Measurements from ENCODE around the gene FBXW7.

Gene FBXW7

DNA sequence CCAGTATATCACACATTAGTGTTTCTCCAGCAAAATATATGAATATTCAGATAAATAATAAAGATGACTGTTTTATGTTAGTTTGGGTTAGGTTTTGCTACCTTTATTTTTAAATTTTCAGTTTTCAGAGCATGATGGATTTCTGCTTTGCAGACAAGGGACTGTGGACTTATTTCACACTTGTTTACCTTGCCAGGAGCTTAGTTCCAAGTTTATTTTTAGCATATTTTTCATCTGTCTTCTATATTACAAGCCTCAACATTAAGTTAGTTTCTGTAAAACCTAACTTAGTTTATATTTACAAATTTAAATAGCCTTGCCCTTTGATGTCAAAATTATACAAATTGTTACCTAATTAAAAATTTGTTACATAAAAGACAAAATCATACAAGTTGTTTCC is 163.4 kb downstream of the FBXW7 start:
- no peaks in the 10 kb centered on the region for H3K9me3 ChIP-seq (ENCODE audit: control insufficient read depth, low read length)
- no peak for DNase-seq
- no peak overlapping the region for H3K27ac ChIP-seq (ENCODE audit: insufficient read depth, low read length, poor library complexity, severe bottlenecking)

DNA sequence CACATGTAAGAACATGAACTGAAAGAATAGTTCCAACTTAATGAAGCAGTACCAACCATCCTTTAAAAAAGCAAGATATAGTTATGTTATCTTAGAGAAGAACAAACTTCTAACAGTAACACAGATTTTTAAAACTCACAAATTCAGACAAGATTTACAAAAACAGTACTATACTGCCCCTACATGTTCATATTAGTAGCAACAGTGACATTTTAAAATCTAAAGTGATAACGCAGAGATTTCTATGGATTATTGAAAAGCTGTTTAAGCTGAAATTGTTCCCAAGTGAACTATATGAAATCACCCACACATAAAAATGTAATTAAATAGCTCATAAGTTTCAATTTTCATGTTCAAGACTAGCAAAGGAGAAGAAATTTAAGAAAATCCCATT is 166.0 kb downstream of the FBXW7 start:
- Histone ChIP-seq H3K4me1 (ENCODE audit: control insufficient read depth, insufficient read depth, low read length, poor library complexity, severe bottlenecking) (peaks cover 4% of the 10 kb centered on the region), H3K27me3 (replicated peaks; ENCODE audit: control insufficient read depth, insufficient read depth, low read length, poor library complexity, severe bottlenecking) (no peaks in the 10 kb centered on the region), H3K4me3 (ENCODE audit: insufficient read depth, low read depth, low read length, poor library complexity, severe bottlenecking) (no peak overlapping the region), H3K36me3 (ENCODE audit: control insufficient read depth, insufficient read depth, low read length) (no peaks in the 10 kb centered on the region), H3K27ac (ENCODE audit: insufficient read depth, low read length, poor library complexity, severe bottlenecking) (no peak overlapping the region), H3K9me3 (ENCODE audit: control insufficient read depth, low read length) (no peaks in the 10 kb centered on the region)
- no peak for DNase-seq

More for the DNA sequence above, 163.4 kb downstream of the FBXW7 start:
- no peak overlapping the region for H3K4me3 ChIP-seq (ENCODE audit: insufficient read depth, low read depth, low read length, poor library complexity, severe bottlenecking)
- no peaks in the 10 kb centered on the region for H3K36me3 ChIP-seq (ENCODE audit: control insufficient read depth, insufficient read depth, low read length)
- no peaks in the 10 kb centered on the region for H3K27me3 ChIP-seq (replicated peaks; ENCODE audit: control insufficient read depth, insufficient read depth, low read length, poor library complexity, severe bottlenecking)
- H3K4me1 ChIP-seq (ENCODE audit: control insufficient read depth, insufficient read depth, low read length, poor library complexity, severe bottlenecking): peaks cover 4% of the 10 kb centered on the region

DNA sequence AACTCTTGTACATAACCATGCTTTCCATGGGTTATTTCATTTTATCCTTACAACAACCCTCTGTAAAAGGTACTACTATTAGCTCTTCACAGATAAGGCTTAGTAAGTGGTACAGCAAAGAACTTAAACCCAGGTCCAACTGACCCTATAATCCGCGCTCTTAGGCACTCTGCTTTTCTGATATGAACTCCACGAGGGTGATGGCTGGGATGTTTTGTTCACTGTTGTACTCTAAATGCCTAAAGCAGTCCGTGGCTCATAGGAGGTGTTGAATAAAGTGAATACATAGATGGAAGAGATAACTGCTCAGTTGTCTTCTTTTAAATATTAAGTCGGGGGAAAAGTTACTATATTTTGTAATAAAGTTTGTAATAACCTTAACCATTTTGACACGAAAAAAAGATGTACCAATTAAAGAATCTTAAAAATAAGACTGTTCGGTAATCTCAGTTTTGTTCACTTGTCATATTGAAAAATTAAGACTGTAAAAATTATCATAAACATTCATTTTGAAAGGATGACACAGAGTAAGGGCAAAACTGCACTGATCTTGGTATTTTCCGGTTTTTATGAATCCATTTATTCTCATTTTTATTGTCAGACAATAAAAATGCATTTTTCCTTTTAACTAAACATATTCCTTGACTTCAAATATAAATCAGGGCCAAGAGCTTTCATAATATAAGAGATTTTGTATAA is 166.5 kb downstream of the FBXW7 start:
- Histone ChIP-seq H3K27ac (ENCODE audit: insufficient read depth, low read length, poor library complexity, severe bottlenecking) (no peak overlapping the region), H3K36me3 (ENCODE audit: control insufficient read depth, insufficient read depth, low read length) (no peaks in the 10 kb centered on the region)

DNA sequence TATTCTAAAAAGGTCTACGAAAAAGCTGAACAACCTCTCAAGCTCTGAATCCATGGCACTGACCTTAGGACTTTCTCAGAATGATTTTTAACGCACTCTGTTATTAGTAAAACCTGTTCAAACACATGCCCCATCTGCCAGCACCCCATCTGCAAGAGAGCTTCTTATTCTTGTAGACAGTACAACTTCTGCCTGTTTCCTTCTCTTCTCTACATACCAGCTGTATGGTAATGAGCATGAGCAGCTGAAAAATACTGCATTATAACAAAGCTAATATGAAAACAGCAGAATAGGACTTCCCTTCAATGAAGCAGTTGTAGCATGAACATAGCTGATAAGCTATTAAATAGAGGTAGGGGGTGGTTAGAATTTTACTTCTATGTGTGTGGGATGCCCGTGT is 167.9 kb downstream of the FBXW7 start:
- Histone ChIP-seq H3K4me1 (ENCODE audit: control insufficient read depth, insufficient read depth, low read length, poor library complexity, severe bottlenecking) (peaks cover 4% of the 10 kb centered on the region), H3K27me3 (replicated peaks; ENCODE audit: control insufficient read depth, insufficient read depth, low read length, poor library complexity, severe bottlenecking) (no peaks in the 10 kb centered on the region), H3K4me3 (ENCODE audit: insufficient read depth, low read depth, low read length, poor library complexity, severe bottlenecking) (no peak overlapping the region), H3K27ac (ENCODE audit: insufficient read depth, low read length, poor library complexity, severe bottlenecking) (no peak overlapping the region), H3K9me3 (ENCODE audit: control insufficient read depth, low read length) (no peaks in the 10 kb centered on the region), H3K36me3 (ENCODE audit: control insufficient read depth, insufficient read depth, low read length) (no peaks in the 10 kb centered on the region)
- no peak for DNase-seq

More for the DNA sequence above, 166.5 kb downstream of the FBXW7 start:
- Histone ChIP-seq H3K9me3 (ENCODE audit: control insufficient read depth, low read length) (no peaks in the 10 kb centered on the region), H3K4me1 (ENCODE audit: control insufficient read depth, insufficient read depth, low read length, poor library complexity, severe bottlenecking) (peaks cover 4% of the 10 kb centered on the region), H3K4me3 (ENCODE audit: insufficient read depth, low read depth, low read length, poor library complexity, severe bottlenecking) (no peak overlapping the region), H3K27me3 (replicated peaks; ENCODE audit: control insufficient read depth, insufficient read depth, low read length, poor library complexity, severe bottlenecking) (no peaks in the 10 kb centered on the region)
- no peak for DNase-seq

DNA sequence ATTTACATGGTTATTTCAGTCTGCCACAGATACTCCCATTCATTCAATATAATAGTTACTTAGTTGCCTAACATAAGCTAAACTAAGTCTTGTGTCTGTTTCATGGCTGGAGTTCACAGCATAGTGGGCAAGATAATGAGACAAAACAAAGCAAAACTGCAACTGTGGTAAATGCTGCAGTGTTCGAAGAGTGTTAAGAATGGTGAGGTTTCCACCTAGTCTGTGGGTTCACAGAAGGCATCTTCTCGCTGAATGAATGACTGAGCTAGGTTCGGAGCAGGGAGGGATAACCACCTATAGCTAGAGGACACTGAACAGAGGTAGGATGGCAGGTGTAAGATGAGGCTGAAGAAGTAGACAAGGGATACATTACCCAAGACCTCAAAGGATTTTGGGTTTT is 171.0 kb downstream of the FBXW7 start:
- Histone ChIP-seq H3K27ac (ENCODE audit: insufficient read depth, low read length, poor library complexity, severe bottlenecking) (no peak overlapping the region), H3K9me3 (ENCODE audit: control insufficient read depth, low read length) (no peaks in the 10 kb centered on the region), H3K27me3 (replicated peaks; ENCODE audit: control insufficient read depth, insufficient read depth, low read length, poor library complexity, severe bottlenecking) (no peaks in the 10 kb centered on the region), H3K4me3 (ENCODE audit: insufficient read depth, low read depth, low read length, poor library complexity, severe bottlenecking) (no peak overlapping the region), H3K4me1 (ENCODE audit: control insufficient read depth, insufficient read depth, low read length, poor library complexity, severe bottlenecking) (peaks cover 4% of the 10 kb centered on the region), H3K36me3 (ENCODE audit: control insufficient read depth, insufficient read depth, low read length) (no peaks in the 10 kb centered on the region)
- no peak for DNase-seq

DNA sequence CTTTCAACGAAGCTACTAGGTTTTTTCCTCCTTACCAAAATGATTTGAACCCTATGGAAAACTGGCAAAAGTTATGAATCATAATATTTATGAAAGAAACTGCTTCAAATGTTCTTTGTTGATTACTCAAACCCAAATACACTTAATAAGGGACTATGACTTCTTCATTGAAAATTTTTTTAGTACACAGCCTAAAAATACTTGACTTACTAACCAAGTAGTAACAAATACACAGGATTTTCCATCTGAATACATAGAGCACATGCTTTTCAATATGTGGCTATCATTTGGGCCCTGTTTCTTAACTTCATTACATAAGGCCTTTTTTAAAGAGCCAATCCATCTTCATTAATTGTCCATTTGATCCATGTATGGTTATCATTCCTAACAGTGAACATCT is 171.5 kb downstream of the FBXW7 start:
- no peak for DNase-seq
- H3K27ac ChIP-seq (ENCODE audit: insufficient read depth, low read length, poor library complexity, severe bottlenecking): no peak overlapping the region

DNA sequence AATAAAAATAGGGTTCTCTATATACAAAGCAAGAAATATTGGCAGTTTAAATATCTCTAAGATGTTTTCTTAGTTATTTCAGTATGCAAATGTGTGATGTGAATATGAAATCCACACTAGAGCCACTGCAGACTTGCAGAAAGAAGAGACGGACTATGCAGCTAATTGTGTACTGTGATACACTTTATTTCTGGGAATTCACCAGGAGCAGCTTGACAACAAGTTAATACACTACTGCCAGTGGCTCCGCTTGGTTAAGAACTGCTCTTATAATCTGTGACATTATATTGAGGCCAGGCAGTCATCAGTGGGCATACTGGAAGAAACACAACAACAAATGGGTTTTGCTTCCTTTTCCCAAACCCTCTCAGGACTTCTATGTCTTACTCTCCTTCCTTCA is 172.0 kb downstream of the FBXW7 start:
- no peak for DNase-seq
- no peak overlapping the region for H3K4me3 ChIP-seq (ENCODE audit: insufficient read depth, low read depth, low read length, poor library complexity, severe bottlenecking)
- no peaks in the 10 kb centered on the region for H3K4me1 ChIP-seq (ENCODE audit: control insufficient read depth, insufficient read depth, low read length, poor library complexity, severe bottlenecking)
- no peak overlapping the region for H3K27ac ChIP-seq (ENCODE audit: insufficient read depth, low read length, poor library complexity, severe bottlenecking)
- no peaks in the 10 kb centered on the region for H3K36me3 ChIP-seq (ENCODE audit: control insufficient read depth, insufficient read depth, low read length)
- H3K9me3 ChIP-seq (ENCODE audit: control insufficient read depth, low read length): no peaks in the 10 kb centered on the region
- H3K27me3 ChIP-seq (replicated peaks; ENCODE audit: control insufficient read depth, insufficient read depth, low read length, poor library complexity, severe bottlenecking): no peaks in the 10 kb centered on the region

More for the DNA sequence above, 171.5 kb downstream of the FBXW7 start:
- Histone ChIP-seq H3K36me3 (ENCODE audit: control insufficient read depth, insufficient read depth, low read length) (no peaks in the 10 kb centered on the region), H3K9me3 (ENCODE audit: control insufficient read depth, low read length) (no peaks in the 10 kb centered on the region), H3K4me1 (ENCODE audit: control insufficient read depth, insufficient read depth, low read length, poor library complexity, severe bottlenecking) (no peaks in the 10 kb centered on the region), H3K27me3 (replicated peaks; ENCODE audit: control insufficient read depth, insufficient read depth, low read length, poor library complexity, severe bottlenecking) (no peaks in the 10 kb centered on the region), H3K4me3 (ENCODE audit: insufficient read depth, low read depth, low read length, poor library complexity, severe bottlenecking) (no peak overlapping the region)

DNA sequence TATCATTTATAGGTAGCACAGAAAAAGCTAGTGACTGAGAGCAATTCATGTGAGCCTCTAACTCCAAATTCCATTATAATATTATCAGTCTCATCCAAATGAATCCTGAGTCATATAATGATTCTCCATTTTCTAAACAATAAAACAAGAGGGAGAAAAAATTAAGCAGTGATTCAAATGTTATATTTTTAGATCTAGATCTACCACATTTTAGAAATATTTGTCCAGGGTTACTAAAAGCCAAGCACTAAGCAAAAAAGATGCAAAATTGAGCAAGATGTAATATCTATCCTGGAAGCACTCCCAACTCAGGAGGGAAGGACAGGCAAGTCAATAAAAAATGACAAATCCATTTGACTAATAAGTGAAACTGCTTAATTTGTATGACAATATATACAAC is 172.8 kb downstream of the FBXW7 start:
- Histone ChIP-seq H3K4me1 (ENCODE audit: control insufficient read depth, insufficient read depth, low read length, poor library complexity, severe bottlenecking) (no peaks in the 10 kb centered on the region), H3K27ac (ENCODE audit: insufficient read depth, low read length, poor library complexity, severe bottlenecking) (no peak overlapping the region), H3K36me3 (ENCODE audit: control insufficient read depth, insufficient read depth, low read length) (no peaks in the 10 kb centered on the region), H3K27me3 (replicated peaks; ENCODE audit: control insufficient read depth, insufficient read depth, low read length, poor library complexity, severe bottlenecking) (no peaks in the 10 kb centered on the region), H3K9me3 (ENCODE audit: control insufficient read depth, low read length) (no peaks in the 10 kb centered on the region), H3K4me3 (ENCODE audit: insufficient read depth, low read depth, low read length, poor library complexity, severe bottlenecking) (no peak overlapping the region)
- no peak for DNase-seq

DNA sequence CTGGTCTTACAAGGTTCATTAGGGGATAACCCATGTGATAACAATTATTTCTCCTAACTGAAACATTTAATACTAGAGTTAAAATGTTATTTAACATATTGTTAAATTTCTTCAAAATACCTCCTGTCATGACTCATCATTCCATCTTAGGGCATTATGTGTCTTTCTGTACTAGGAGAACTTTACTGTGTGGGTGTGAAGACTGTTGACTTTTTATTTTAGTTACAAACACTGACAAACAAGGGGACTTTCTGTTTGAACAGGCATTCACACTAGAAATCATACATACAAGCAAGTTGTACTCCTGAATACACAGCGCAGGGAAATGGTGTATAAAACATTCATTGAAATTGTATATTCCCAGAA is 175.9 kb downstream of the FBXW7 start:
- Histone ChIP-seq H3K9me3 (ENCODE audit: control insufficient read depth, low read length) (no peaks in the 10 kb centered on the region), H3K27ac (ENCODE audit: insufficient read depth, low read length, poor library complexity, severe bottlenecking) (no peak overlapping the region), H3K27me3 (replicated peaks; ENCODE audit: control insufficient read depth, insufficient read depth, low read length, poor library complexity, severe bottlenecking) (no peaks in the 10 kb centered on the region), H3K4me3 (ENCODE audit: insufficient read depth, low read depth, low read length, poor library complexity, severe bottlenecking) (no peak overlapping the region), H3K36me3 (ENCODE audit: control insufficient read depth, insufficient read depth, low read length) (no peaks in the 10 kb centered on the region), H3K4me1 (ENCODE audit: control insufficient read depth, insufficient read depth, low read length, poor library complexity, severe bottlenecking) (no peaks in the 10 kb centered on the region)
- DNase-seq: no peak

DNA sequence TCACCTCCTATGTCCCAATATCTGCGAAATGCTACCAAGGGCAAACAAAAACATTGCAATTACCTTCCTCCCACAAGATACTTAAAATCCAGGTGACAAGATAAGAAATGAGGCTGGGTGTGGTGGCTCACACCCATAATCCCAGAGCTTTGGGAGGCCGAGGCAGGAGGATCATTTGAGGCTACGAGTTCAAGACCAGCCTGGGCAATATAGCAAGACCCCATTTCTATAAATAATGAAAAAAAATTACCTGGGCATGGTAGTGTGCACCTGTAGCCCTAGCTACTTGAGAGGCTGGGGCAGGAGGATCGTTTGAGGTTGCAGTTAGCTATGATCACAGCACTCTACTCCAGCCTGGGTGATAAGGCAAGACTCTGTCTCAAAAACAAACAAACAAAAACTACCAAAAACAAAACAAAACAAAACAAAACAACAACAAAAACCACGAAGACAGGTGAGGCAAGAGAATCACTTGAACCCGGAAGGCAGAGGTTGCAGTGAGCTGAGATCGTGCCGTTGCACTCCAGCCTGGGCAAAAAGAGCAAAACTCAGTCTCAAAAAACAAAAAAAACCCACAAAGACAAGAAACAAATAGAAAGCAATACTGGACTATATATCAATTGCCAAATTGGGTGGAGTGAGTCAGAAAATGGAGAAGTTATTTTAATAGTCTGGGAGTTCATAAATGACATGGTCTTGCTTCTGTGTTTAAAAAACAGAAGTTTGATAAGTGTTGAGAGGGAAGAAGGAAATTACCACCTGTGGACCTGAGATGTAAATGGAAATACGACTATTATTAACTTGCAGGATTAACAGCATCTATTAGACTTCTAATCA is 176.5 kb downstream of the FBXW7 start:
- no peak for DNase-seq
- H3K36me3 ChIP-seq (ENCODE audit: control insufficient read depth, insufficient read depth, low read length): no peaks in the 10 kb centered on the region
- H3K4me1 ChIP-seq (ENCODE audit: control insufficient read depth, insufficient read depth, low read length, poor library complexity, severe bottlenecking): no peaks in the 10 kb centered on the region
- no peak overlapping the region for H3K4me3 ChIP-seq (ENCODE audit: insufficient read depth, low read depth, low read length, poor library complexity, severe bottlenecking)
- no peaks in the 10 kb centered on the region for H3K27me3 ChIP-seq (replicated peaks; ENCODE audit: control insufficient read depth, insufficient read depth, low read length, poor library complexity, severe bottlenecking)
- no peak overlapping the region for H3K27ac ChIP-seq (ENCODE audit: insufficient read depth, low read length, poor library complexity, severe bottlenecking)
- no peaks in the 10 kb centered on the region for H3K9me3 ChIP-seq (ENCODE audit: control insufficient read depth, low read length)
